ENCODE measurements around the gene METRNL.

DNA sequence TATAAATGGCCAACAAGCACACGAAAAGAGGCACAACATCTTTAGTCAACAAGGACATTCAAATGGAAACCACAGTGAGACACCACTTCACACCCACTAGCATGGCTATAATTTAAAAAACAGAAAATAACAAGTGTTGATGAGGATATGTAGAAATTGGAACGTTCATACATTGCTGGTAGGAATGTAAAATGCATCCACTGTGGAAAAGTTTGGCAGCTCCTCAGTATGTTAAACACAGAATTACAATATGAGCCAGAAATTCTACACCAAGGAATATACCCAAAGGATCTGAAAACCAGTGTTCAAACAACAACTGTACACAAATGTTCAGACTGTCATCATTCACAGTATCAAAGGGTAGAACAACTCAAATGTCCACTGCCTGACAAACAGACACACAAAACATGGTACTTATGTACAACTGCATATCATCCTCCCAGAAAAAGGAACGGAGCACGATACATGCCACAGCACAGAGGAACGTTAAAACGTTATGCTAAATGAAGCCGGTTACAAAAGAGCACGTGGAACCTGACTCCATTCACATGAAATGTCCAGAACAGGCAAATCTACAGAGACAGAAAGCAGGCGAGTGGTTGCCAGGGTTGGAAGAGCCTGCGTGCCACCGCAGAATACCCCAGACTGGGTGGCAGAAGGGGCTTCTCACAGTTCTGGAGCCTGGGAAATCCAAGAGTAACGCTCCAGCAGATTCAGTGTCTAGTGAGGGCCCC, 32.8 kb upstream of the METRNL start:
- TF ChIP-seq, protein P1, sequence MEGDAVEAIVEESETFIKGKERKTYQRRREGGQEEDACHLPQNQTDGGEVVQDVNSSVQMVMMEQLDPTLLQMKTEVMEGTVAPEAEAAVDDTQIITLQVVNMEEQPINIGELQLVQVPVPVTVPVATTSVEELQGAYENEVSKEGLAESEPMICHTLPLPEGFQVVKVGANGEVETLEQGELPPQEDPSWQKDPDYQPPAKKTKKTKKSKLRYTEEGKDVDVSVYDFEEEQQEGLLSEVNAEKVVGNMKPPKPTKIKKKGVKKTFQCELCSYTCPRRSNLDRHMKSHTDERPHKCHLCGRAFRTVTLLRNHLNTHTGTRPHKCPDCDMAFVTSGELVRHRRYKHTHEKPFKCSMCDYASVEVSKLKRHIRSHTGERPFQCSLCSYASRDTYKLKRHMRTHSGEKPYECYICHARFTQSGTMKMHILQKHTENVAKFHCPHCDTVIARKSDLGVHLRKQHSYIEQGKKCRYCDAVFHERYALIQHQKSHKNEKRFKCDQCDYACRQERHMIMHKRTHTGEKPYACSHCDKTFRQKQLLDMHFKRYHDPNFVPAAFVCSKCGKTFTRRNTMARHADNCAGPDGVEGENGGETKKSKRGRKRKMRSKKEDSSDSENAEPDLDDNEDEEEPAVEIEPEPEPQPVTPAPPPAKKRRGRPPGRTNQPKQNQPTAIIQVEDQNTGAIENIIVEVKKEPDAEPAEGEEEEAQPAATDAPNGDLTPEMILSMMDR (IDR thresholded peaks at IDR 0.05; ENCODE audit: low read depth, low read length): no peak
- TF ChIP-seq EZH2phosphoT487 (IDR thresholded peaks at IDR 0.05; ENCODE audit: low read depth): no peak
